Fibroblast of pulmonary artery (primary cell): Measurements from ENCODE around the gene ZNF296.
A peak's percentile ranks its signal among the peaks of the same experiment; 100 is the strongest.
"Not testable (repeated sequence)": the region's sequence is repeated elsewhere in the genome, so short reads cannot be mapped to it uniquely, and the experiment has no call there.

Experiments used
- DNase-seq: peaks from one replicate; pipeline ENCODE4 v3.0.0-alpha.2; 2010; ENCODE audit warnings: low read depth
- H3K4me3 ChIP-seq: replicated peaks from 2 replicates; pipeline ENCODE4 v1.5.1; 2011; ENCODE audit warnings: low read depth, mild to moderate bottlenecking, control low read depth, low read length, moderate library complexity
- TF ChIP-seq, protein P1 (sequence below): IDR thresholded peaks from 2 replicates; pipeline ENCODE4 v1.5.1; 2011; ENCODE audit warnings: mild to moderate bottlenecking, control low read depth, low read length, inconsistent platforms; ENCODE audit errors: missing control alignments

ZNF296 gene

DNA sequence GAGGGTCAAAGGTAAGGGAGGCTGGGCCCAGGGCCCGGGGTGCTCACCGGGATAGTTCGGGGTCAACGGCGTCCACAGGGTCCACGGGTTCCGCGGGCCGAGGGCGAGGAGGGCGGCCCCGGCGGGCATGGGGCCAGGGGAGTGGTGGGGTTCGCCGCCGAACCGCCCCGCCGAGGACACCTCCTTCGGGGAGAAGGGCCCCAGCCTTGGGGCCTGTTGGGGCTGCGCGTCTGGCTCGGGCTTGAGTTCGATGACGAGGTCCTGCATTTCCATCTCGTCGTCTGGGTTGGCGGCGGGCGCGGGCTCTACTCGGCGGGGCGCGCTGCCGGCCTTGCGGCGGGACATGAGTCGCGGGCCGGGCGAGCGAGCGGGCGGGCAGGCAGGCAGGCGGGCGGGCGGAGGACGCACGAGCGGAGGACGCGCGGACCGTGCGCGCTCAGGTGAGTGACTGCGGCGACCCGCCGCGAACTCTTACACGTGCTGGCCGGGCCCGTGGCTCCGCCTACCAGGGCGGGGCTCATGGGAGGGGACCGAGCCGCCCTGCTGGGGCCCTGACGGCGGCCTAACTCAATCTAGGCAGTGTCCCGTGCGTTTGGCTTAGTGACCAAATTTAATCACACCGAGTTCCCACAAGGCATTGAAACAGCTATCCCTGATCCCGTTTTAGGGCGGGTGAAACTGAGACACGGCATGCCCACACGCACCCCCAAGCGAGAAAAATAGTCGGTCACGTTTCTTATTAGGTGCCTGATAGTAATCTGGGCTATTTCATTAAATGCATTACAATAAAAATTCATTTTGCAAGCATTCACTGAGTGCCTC lies at the start of gene ZNF296:
ZNF296 (minus strand) TSS at position 450 of the 822 bp plus-strand sequence; CDS start at position 345, 105 bp downstream.
- TF ChIP-seq, protein P1, sequence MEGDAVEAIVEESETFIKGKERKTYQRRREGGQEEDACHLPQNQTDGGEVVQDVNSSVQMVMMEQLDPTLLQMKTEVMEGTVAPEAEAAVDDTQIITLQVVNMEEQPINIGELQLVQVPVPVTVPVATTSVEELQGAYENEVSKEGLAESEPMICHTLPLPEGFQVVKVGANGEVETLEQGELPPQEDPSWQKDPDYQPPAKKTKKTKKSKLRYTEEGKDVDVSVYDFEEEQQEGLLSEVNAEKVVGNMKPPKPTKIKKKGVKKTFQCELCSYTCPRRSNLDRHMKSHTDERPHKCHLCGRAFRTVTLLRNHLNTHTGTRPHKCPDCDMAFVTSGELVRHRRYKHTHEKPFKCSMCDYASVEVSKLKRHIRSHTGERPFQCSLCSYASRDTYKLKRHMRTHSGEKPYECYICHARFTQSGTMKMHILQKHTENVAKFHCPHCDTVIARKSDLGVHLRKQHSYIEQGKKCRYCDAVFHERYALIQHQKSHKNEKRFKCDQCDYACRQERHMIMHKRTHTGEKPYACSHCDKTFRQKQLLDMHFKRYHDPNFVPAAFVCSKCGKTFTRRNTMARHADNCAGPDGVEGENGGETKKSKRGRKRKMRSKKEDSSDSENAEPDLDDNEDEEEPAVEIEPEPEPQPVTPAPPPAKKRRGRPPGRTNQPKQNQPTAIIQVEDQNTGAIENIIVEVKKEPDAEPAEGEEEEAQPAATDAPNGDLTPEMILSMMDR: no peak
- H3K4me3 ChIP-seq: peak within 1 kb of the TSS; percentile 48
- peak; percentile 27 for DNase-seq

DNA sequence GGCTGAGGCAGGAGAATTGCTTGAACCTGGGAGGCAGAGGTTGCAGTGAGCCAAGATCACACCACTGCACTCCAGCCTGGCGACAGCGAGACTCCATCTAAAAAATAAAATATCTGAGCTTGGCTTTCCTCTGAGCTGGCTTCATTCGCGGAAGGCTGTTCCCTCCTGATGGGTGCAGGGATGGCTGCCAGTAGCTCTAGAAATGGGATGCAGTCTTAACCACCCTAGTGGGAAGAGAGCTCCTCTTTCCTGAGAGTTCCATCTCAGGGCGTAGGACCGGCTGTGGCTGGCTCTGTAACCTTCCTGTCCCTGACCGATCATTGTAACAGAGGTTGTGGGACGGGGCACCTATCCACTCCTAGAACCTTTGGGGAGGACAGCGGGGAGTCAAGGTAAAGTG lies 49.1 kb upstream of the ZNF296 start:
- TF ChIP-seq, protein P1: no peak
- DNase-seq: no peak
- no peak overlapping the region for H3K4me3 ChIP-seq

DNA sequence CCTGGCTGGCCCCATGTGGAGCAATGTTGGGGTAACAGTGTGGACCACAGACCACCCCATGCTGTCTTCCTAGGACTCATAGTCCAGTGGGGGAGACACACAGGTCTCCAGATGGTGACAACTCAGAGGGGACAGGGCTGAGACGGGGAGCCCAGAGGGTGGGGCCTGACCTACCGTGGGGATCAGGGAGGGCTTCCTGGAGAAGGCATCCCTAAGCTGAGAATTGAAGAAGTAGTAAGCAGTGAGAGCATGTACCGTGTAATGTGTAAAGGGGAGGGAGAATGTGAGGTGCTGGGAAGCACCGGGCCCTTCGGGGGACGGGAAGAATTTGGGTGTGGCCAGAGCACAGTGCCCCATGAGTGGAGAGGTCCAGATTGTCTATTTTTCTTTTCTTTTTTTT lies 47.7 kb upstream of the ZNF296 start:
- DNase-seq: no peak
- H3K4me3 ChIP-seq: no peak overlapping the region
- TF ChIP-seq, protein P1: no peak

DNA sequence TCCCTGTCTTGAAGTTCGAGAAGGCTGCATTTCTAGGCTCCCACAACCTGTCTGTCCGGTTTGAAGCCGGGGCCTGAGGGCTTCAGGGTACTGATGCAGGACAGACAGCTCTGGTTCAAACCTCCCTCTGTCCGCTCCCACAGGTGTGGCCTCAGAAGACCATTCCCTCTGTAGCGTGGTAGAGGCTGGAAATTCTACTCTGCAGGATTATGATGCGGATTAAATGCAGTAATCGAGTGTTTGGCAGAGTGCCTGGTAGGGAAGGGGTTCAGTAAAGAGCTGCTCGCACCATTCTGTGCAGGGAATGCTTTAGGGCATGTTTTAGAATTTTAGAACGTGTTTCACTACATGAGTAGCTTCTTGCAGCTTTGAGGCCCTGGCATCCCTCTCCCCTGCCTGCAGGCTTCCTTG lies 47.2 kb upstream of the ZNF296 start:
- no peak overlapping the region for H3K4me3 ChIP-seq
- DNase-seq: no peak
- TF ChIP-seq, protein P1: no peak

DNA sequence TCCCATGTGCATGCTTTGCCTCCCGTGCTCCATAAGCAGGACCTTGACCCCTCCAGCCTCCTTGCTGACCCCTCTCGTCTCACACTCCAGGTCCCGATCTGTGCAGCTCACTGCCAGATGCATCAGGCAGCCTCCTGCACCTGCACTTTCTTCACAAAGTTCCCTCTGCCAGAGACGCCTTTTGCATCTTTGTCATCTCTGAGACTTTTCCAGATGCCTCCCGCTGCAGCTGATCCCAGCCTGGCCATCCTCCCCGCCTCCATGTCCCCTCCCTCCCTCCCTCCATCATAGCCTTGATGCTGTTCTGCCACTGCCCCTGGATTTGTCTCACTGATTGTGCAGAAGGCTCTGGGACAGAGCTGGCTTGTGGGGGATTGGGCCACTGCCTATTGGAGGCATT lies 46.6 kb upstream of the ZNF296 start:
- DNase-seq: no peak
- TF ChIP-seq, protein P1: no peak
- H3K4me3 ChIP-seq: no peak overlapping the region

DNA sequence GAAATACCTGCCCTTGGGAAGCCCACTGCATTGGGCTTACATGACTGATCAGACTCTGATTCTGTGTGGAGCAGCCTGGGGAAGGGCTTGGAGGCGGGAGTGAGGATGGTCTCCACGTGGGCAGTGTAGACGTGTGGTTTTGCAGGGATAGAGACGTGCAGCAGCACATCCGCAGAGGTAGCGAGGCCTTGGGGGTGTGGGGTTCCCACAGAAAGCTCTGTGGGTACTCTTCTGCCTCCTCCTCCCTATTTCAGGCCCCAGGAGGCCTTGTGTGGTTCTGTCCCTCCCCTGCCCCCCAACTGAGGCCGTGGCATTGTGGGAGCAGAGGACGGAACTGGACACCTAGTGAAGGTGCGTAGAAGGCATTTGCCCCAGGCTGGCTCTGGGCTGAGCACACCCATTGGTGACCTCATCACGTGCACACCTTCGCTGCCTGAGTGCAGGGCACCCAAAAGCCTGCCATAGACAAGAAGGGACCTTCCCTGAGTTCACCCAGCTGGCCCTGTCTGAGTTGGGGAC lies 45.6 kb upstream of the ZNF296 start:
- H3K4me3 ChIP-seq: no peak overlapping the region
- TF ChIP-seq, protein P1: no peak
- no peak for DNase-seq

DNA sequence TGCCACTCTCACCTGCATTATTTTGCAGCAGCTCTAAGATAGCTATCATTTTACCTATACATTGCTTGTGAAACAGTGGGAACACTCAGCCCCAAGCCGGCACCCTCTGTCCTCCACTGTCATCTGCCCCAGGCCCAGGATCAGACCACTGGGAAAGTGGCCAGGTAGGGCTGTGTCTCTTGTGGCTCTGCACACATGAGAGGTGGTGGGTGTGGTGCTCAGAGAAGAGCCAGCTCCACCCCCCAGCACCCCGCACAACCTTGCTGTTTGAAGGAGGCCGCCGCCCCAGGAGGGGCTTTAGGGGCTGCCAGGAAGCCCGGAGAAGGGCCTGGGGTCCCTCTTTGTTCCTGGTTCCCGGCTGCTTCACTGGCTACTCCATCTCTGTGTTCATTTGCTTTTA lies 43.3 kb upstream of the ZNF296 start:
- TF ChIP-seq, protein P1: no peak
- H3K4me3 ChIP-seq: no peak overlapping the region
- no peak for DNase-seq

DNA sequence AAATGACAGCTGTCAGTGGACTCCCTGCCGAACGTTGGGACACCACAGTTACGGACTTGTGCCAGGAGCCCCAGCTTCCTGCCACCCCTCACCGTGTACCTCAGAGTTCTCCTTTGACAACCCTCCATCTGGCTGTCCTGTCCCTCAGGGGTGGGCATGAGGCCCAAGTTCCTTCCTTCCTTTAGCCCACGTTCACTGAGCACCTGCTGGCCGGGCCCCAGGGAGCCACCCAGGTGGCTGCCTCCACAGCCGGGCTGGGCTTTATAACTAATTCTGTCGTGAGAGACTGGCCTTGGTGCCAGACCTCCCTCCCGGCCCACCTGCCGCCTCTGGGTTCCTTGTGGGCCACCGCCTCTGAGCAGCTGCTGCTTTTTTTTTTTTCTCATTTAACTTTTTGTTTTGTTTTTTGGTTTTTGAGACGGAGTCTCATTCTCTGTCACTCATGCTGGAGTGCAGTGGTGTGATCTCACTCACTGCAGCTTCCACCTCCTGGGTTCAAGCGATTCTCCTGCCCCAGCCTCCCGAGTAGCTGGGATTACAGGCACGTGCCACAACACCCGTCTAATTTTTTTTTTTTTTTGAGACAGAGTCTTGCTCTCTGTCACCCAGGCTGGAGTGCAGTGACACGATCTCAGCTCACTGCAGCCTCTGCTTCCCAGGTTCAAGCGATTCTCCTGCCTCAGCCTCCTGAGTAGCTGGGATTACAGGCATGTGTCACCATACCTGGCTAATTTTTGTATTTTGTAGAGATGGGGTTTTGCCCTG lies 42.5 kb upstream of the ZNF296 start:
- not testable (repeated sequence) for DNase-seq, H3K4me3 ChIP-seq
